Mammary epithelial cell (primary cell): ENCODE results near the gene C4orf36.

Experiments used
- CTCF ChIP-seq, 2 donors: IDR thresholded peaks in 1 of 2; conservative IDR thresholded peaks in 1 of 2; 2 replicates each; pipeline ENCODE4 v1.5.1; 2011 to 2012; ENCODE audit warnings: inconsistent platforms in 2 of 2, low read length in 2 of 2, mild to moderate bottlenecking in 2 of 2, control low read depth in 1 of 2, low read depth in 1 of 2; ENCODE audit not compliant: insufficient read depth in 1 of 2; ENCODE audit errors: extremely low read depth in 1 of 2
- EZH2 ChIP-seq: IDR thresholded peaks from 2 replicates; pipeline ENCODE4 v1.6.1; 2012; ENCODE audit warnings: low read length, inconsistent platforms, borderline replicate concordance

GRCh38 chr4:86890790-86891189, 1.4 kb downstream of the C4orf36 start:
- TF ChIP-seq CTCF (conservative IDR thresholded peaks at IDR 0.05 in 1 of 2, IDR thresholded peaks at IDR 0.05 in 1 of 2; ENCODE audit: extremely low read depth in 1 of 2, insufficient read depth in 1 of 2, low read depth in 1 of 2, low read length in 2 of 2) (no peak), EZH2 (no peak)
